Smooth muscle cell of the umbilical artery (primary cell): ENCODE data around the gene C16orf74. TPM values are rescaled to one million over a fixed set of nuclear protein-coding genes. Genes with fewer than 3 reads are reported as not detected.

Source experiments
- total RNA-seq: library from RNA; depleted of rRNA; stranded (reverse); fragments of >200 nt; gene quantifications from 2 replicates; pipeline ENCODE4 v1.2.3, GENCODE V29; 2014

Gene C16orf74
- 11.6 and 12.6 TPM in 2 replicates for total RNA-seq

GRCh38 chr16:85750827-85751697 is at the start of gene C16orf74:
TSS of gene C16orf74 (minus strand) at chr16:85751096. CDS start at chr16:85735217, 15,879 bp downstream.

GRCh38 chr16:85799497-85800320 is 48.8 kb upstream of the C16orf74 start, which contains the start of the genes COX4I1 and EMC8:
TSS of gene COX4I1 (plus strand) at chr16:85799695. CDS start at chr16:85801206, 1,511 bp downstream.
TSS of gene EMC8 (minus strand) at chr16:85799544. CDS start at chr16:85799295, 249 bp downstream.

GRCh38 chr16:85688586-85689284 is 62.2 kb downstream of the C16orf74 start, which contains the start of gene GINS2:
TSS of gene GINS2 (minus strand) at chr16:85688954. CDS start at chr16:85688898, 56 bp downstream.

Other genes starting within 250 kb of the C16orf74 start
- 44.8 and 65.2 TPM in 2 replicates for gene GSE1, start 137.8 kb downstream of the C16orf74 start, total RNA-seq
- gene GINS2, start 62.1 kb downstream of the C16orf74 start, total RNA-seq: 0.89 and 4.4 TPM in 2 replicates
- gene EMC8, start 48.4 kb upstream of the C16orf74 start, total RNA-seq: 18.4 and 24.3 TPM in 2 replicates
- 233 and 379 TPM in 2 replicates for gene COX4I1, start 48.6 kb upstream of the C16orf74 start, total RNA-seq
- not detected in 2 replicates for gene IRF8, start 148.1 kb upstream of the C16orf74 start, total RNA-seq